Epithelial cell of alveolus of lung (primary cell): Measurements from ENCODE around the gene CAMK1G. TPM values are rescaled to one million over a fixed set of nuclear protein-coding genes. Genes with fewer than 3 reads are reported as not detected.

Source experiments
- total RNA-seq: library from RNA; depleted of rRNA; stranded (reverse); fragments of >200 nt; gene quantifications from 2 replicates; pipeline ENCODE4 v1.2.1, GENCODE V29; 2015

Gene CAMK1G
- 3.0 and 10.1 TPM in 2 replicates for total RNA-seq

GRCh38 chr1:209583408-209583807 lies at the start of gene CAMK1G:
TSS of gene CAMK1G (plus strand) at chr1:209583714. CDS start at chr1:209594984, 11,270 bp downstream.

GRCh38 chr1:209652121-209652735 lies 68.7 kb downstream of the CAMK1G start, which contains the start of gene LAMB3:
TSS of gene LAMB3 (minus strand) at chr1:209652425. CDS start at chr1:209650944, 1,481 bp downstream.

Other genes starting within 250 kb of the CAMK1G start
- 4.8 and 35.4 TPM in 2 replicates for gene LAMB3, start 68.7 kb downstream of the CAMK1G start, total RNA-seq
- gene G0S2, start 91.7 kb downstream of the CAMK1G start, total RNA-seq, result 26.1 and 34.6 TPM in 2 replicates
- gene HSD11B1, start 121.1 kb downstream of the CAMK1G start, total RNA-seq, result 40.5 and 168 TPM in 2 replicates
- 0.26 TPM in 1 of 2 replicates, not detected in the other for gene TRAF3IP3, start 172.3 kb downstream of the CAMK1G start, total RNA-seq
- 2.5 and 3.2 TPM in 2 replicates for gene C1orf74, start 200.8 kb downstream of the CAMK1G start, total RNA-seq
- 1.1 and 5.4 TPM in 2 replicates for gene IRF6, start 222.4 kb downstream of the CAMK1G start, total RNA-seq
- 3.3 and 5.7 TPM in 2 replicates for gene UTP25, start 244.3 kb downstream of the CAMK1G start, total RNA-seq